8988T (cell line): Measurements from ENCODE around the gene ADAM33.

Experiments
- DNase-seq: peaks from one replicate; pipeline ENCODE4 v3.0.0; 2011

The ADAM33 gene

GRCh38 chr20:3645309-3646066 is 36.3 kb downstream of the ADAM33 start:
- no peak for DNase-seq

- DNase-seq: no peak
Observed at GRCh38 chr20:3640259-3640658, 41.6 kb downstream of the ADAM33 start.

- no peak for DNase-seq
Observed at GRCh38 chr20:3635346-3635745, 46.5 kb downstream of the ADAM33 start.

- DNase-seq: no peak
Observed at GRCh38 chr20:3633913-3634478, 47.8 kb downstream of the ADAM33 start.

GRCh38 chr20:3632311-3633004 is 49.4 kb downstream of the ADAM33 start:
- DNase-seq: no peak

- no peak for DNase-seq
Observed at GRCh38 chr20:3631534-3631933, 50.3 kb downstream of the ADAM33 start.

- DNase-seq: no peak
Observed at GRCh38 chr20:3630429-3630828, 51.4 kb downstream of the ADAM33 start.

- no peak for DNase-seq
Observed at GRCh38 chr20:3629893-3630292, 51.9 kb downstream of the ADAM33 start.

- no peak for DNase-seq
Observed at GRCh38 chr20:3628502-3629314, 53.1 kb downstream of the ADAM33 start.

GRCh38 chr20:3627476-3627875 is 54.3 kb downstream of the ADAM33 start:
- no peak for DNase-seq

- DNase-seq: no peak
Observed at GRCh38 chr20:3622406-3622805, 59.4 kb downstream of the ADAM33 start.

- DNase-seq: no peak
Observed at GRCh38 chr20:3621111-3621510, 60.7 kb downstream of the ADAM33 start.
